Gastrocnemius medialis (tissue), 4 donors: Measurements from ENCODE around the gene ASF1B. TPM values are rescaled to one million over a fixed set of nuclear protein-coding genes. Genes with fewer than 3 reads are reported as not detected.

Source experiments
- ATAC-seq, 2 donors: fragments of 150-250 bp; one replicate each; pipeline ENCODE4 v1.9.1; 2016
- DNase-seq, 2 donors: peaks; one replicate each; pipeline ENCODE4 v3.0.0-alpha.2; 2019
- H3K27ac ChIP-seq, 4 donors: fragments of 200-600 bp; sonication (generic); 1 replicate in 1 of 4; 2 replicates in 3 of 4; pipeline ENCODE4 v1.5.1; 2016 to 2018; ENCODE audit warnings: mild to moderate bottlenecking in 2 of 4, moderate library complexity in 1 of 4
- H3K27me3 ChIP-seq, 3 donors: fragments of 200-600 bp; sonication (generic) in 2 of 3; 1 replicate in 1 of 3; 2 replicates in 2 of 3; pipeline versions ENCODE4 v1.5.1 to v1.6.0; 2016 to 2019; ENCODE audit warnings: mild to moderate bottlenecking in 1 of 3, moderate library complexity in 1 of 3
- H3K36me3 ChIP-seq, 2 donors: fragments of 200-600 bp; sonication (generic) in 1 of 2; one replicate each; pipeline ENCODE4 v1.5.1; 2017 to 2018
- H3K4me1 ChIP-seq, 2 donors: fragments of 200-600 bp; sonication (generic) in 1 of 2; one replicate each; pipeline ENCODE4 v1.5.1; 2016 to 2017; ENCODE audit warnings: mild to moderate bottlenecking in 2 of 2
- H3K4me3 ChIP-seq, 4 donors: fragments of 200-600 bp; sonication (generic) in 3 of 4; 1 replicate in 1 of 4; 2 replicates in 3 of 4; pipeline ENCODE4 v1.5.1; 2016 to 2019; ENCODE audit warnings: mild to moderate bottlenecking in 2 of 4
- H3K9me3 ChIP-seq, 3 donors: fragments of 200-600 bp; sonication (generic) in 2 of 3; 1 replicate in 1 of 3; 2 replicates in 2 of 3; pipeline ENCODE4 v1.5.1; 2016 to 2019
- POLR2A ChIP-seq, 2 donors: fragments of 450-650 bp; IDR thresholded peaks; one replicate each; pipeline ENCODE4 v1.6.1; 2017; ENCODE audit warnings: antibody characterized with exemption in 2 of 2, mild to moderate bottlenecking in 2 of 2, moderate library complexity in 2 of 2
- in situ Hi-C, 4 donors: fragments of 200-750 bp; cut with MboI; loops; one replicate each; pipeline versions ENCODE4 v1.15.0 to v1.8.0; 2017; ENCODE audit warnings: low sequenced_read_pairs in 4 of 4
- intact Hi-C: fragments of 100-400 bp; cut with DNase I; formaldehyde crosslinking; loops from one replicate; pipeline ENCODE4 v1.15.1; 2023; ENCODE audit warnings: low total_unique reads
- total RNA-seq, 4 donors: library from RNA; depleted of rRNA; stranded (reverse); fragments of >200 nt; gene quantifications; one replicate each; pipeline versions ENCODE4 v1.1.0 to v1.2.3, GENCODE V29; 2016
- TF ChIP-seq, protein P1 (sequence below), 5 experiments: fragments of 450-650 bp in 3 of 5; fragments of 200-600 bp in 2 of 5; sonication (generic) in 2 of 5; IDR thresholded peaks in 4 of 5; conservative IDR thresholded peaks in 1 of 5; 1 replicate in 4 of 5; 2 replicates in 1 of 5; pipeline ENCODE4 v1.5.1; 2016 to 2019; ENCODE audit warnings: antibody characterized with exemption in 5 of 5, mild to moderate bottlenecking in 3 of 5, moderate library complexity in 3 of 5

ASF1B gene
- total RNA-seq, 4 donors from 2014 or later: 1.2 to 4.1 (median 1.5) TPM; not detected in 1

DNA sequence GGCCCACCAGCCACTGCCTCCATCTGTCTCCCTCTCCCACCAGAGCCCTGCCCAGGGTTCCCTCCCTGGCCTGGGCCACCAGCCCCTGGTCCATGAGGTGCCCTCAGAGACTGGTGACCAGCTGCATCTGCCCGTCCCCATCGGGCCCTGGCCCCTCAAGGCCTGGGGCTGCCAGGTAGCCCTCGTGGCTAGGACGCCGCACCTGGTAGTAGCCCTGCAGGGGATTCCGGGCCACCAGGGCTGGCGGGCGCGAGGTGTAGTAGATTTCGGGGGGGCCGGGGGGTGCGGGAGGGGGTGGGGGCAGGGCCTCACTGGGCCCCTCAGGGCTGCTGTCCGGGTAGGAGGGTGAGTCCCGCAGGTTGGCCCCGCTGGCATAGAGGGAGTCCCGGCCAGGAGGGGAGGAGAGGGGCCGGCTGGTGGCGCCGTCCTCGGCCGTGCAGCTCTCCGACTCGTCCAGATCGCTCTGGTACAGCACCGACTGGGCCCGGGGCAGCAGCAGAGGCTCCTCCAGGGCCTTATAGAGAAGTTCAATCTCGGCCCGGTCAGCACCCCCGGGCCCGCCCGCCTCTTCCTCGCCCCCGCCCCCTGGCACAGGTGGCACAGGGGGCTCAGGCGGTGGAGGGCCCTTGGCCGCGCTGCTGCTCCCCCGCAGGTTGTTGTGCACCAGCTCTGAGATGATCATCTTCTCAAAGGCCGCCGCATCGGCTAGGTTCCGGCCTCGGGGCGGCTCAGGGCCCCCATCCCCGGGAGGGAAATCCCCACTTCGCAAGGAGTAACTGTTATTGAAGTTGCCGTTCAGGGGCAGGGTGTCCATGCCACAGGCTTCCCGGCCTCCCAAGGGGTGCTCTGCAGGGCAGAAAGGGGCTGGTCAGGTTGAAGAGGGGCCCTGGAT, 14.6 kb upstream of the ASF1B start:
- Histone ChIP-seq H3K27ac (peak overlapping the region in 3 of 4 donors; percentile 49 to 76 (median 73)), H3K36me3 (no peaks in the 10 kb centered on the region), H3K9me3 (no peaks in the 10 kb centered on the region), H3K27me3 (no peaks in the 10 kb centered on the region), H3K4me3 (no peak overlapping the region), H3K4me1 (peaks cover 11 to 19% of the 10 kb centered on the region in 2 donors)
- intact Hi-C loops (no loop called here), in situ Hi-C loops (no loop called here)
- DNase-seq: no peak
- no peak for ATAC-seq
- TF ChIP-seq, protein P1, sequence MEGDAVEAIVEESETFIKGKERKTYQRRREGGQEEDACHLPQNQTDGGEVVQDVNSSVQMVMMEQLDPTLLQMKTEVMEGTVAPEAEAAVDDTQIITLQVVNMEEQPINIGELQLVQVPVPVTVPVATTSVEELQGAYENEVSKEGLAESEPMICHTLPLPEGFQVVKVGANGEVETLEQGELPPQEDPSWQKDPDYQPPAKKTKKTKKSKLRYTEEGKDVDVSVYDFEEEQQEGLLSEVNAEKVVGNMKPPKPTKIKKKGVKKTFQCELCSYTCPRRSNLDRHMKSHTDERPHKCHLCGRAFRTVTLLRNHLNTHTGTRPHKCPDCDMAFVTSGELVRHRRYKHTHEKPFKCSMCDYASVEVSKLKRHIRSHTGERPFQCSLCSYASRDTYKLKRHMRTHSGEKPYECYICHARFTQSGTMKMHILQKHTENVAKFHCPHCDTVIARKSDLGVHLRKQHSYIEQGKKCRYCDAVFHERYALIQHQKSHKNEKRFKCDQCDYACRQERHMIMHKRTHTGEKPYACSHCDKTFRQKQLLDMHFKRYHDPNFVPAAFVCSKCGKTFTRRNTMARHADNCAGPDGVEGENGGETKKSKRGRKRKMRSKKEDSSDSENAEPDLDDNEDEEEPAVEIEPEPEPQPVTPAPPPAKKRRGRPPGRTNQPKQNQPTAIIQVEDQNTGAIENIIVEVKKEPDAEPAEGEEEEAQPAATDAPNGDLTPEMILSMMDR (IDR thresholded peaks at IDR 0.05 in 4 of 5, conservative IDR thresholded peaks at IDR 0.05 in 1 of 5): no peak
- TF ChIP-seq POLR2A (IDR thresholded peaks at IDR 0.05): no peak

DNA sequence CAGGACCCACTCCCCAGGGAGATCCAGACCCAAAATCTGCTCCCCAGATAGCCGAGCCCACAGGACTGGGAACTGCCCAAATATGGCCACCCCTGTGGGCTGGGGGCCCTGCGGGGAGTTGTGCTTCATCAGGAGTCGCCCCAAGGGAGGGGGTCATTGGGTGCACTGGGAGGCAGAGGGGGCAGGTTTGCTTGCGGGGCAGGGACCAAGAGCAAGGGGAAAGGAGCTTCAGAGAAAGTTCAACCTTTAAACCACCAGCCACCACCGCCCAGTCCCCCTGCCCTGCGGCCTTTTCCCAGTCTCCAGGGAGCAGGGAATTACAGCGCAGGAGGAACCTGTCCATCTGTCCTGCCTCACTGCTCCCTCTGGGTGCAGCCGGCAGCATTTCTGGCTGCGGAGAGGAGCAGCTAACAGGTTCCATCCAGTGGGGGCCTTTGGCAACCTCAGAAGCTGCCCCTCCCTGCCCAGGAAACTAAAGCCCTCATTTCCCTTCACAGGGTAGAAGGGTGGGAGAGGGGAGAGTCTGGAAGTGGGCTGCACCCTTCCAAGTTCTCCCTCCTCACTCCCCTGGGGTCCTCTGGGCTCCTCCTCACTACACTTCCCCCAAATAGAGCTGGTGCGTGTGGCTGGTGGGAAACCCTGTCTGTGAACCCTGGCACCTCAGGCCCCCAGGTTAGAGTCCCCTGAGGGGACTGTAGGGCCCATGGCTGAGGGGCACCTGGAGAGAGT, 13.8 kb upstream of the ASF1B start:
- no peak for ATAC-seq
- H3K36me3 ChIP-seq: no peaks in the 10 kb centered on the region
- H3K27ac ChIP-seq: peak overlapping the region; percentile 49 to 76 (median 61)
- intact Hi-C loops (no loop called here), in situ Hi-C loops (no loop called here)
- no peak for DNase-seq
- H3K4me3 ChIP-seq: peak overlapping the region in 2 of 4 donors; percentile 5 to 10
- no peaks in the 10 kb centered on the region for H3K27me3 ChIP-seq
- no peak for TF ChIP-seq POLR2A (IDR thresholded peaks at IDR 0.05)
- TF ChIP-seq, protein P1 (IDR thresholded peaks at IDR 0.05 in 4 of 5, conservative IDR thresholded peaks at IDR 0.05 in 1 of 5): no peak
- no peaks in the 10 kb centered on the region for H3K9me3 ChIP-seq
- H3K4me1 ChIP-seq: peaks cover 11 to 19% of the 10 kb centered on the region in 2 donors

DNA sequence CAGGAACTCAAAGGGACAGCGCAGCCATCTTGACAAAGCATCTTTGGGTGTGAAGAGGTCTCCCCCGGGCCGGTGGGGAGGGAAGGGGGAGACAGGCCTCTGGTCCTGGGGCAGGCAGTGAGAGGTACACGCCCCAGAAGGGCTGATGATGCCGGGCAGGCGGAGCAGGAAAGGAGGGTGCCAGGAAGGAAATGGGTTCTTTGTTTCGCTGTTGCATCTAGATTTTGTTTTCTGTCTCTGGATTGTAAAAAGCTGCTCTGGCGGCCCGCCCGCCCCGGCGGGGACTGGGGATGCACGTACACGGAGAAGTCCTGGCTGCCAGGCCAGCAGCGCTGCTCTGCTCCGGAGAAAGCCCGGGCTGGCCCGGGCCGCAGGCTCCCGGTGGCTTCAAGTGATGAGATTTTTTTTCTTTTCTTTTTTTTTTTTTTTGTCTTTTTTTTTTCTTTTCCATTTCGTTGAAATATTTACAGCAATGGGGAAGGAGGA, 13.2 kb upstream of the ASF1B start:
- DNase-seq (peak; percentile 30 to 46), ATAC-seq (peak; percentile 11 to 23)
- TF ChIP-seq, protein P1 (IDR thresholded peaks at IDR 0.05 in 4 of 5, conservative IDR thresholded peaks at IDR 0.05 in 1 of 5): no peak
- TF ChIP-seq POLR2A (IDR thresholded peaks at IDR 0.05): no peak
- H3K9me3 ChIP-seq: no peaks in the 10 kb centered on the region
- H3K4me3 ChIP-seq: peak overlapping the region in 2 of 4 donors; percentile 5 to 10
- in situ Hi-C loops (no loop called here), intact Hi-C loops (loop anchor here (2.0 to 5.0 kb wide), 2 partner anchors 48 to 199 kb away; no protein-coding TSS in a partner anchor)
- H3K36me3 ChIP-seq: no peaks in the 10 kb centered on the region
- H3K4me1 ChIP-seq: peaks cover 11 to 19% of the 10 kb centered on the region in 2 donors
- peak overlapping the region; percentile 49 to 76 (median 61) for H3K27ac ChIP-seq
- H3K27me3 ChIP-seq: no peaks in the 10 kb centered on the region

DNA sequence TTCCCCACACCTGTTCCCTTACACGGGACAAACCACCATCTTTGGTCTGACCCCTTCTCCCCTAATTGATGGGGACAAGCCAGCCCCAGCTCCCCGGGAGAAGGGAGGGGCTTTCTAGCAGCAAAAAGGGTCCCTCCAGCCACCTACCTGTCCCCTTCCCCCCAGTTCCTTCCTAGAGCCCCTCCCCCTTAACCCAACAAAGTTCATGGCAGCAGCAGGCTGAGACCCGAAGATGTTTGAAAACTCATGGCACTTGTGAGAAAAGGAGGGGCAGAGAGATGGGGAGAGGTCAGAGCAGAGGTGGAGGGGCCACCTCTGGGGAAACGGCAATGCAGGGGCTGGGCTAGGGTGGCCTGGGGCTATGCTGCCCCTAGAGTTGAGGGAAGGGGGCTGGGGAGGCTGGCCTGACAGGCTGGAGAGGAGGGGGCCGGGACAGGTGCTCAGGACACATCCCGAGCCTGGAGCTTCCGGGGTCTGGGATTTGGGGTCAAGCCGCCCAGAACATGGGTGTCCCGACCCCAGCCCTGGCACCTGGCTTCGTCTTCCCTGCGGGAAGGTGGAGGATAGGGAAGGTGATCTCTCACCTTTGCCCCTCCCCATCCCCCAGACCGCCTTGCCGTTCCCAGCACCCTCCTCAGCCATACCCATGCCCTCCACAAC, 12.5 kb upstream of the ASF1B start:
- ATAC-seq (no peak), DNase-seq (no peak)
- peaks cover 11 to 19% of the 10 kb centered on the region in 2 donors for H3K4me1 ChIP-seq
- H3K9me3 ChIP-seq: no peaks in the 10 kb centered on the region
- in situ Hi-C loops: no loop called here
- H3K27ac ChIP-seq: peak overlapping the region; percentile 49 to 76 (median 61)
- intact Hi-C loops: loop anchor here (2.0 to 5.0 kb wide), 2 partner anchors 48 to 200 kb away; no protein-coding TSS in a partner anchor
- no peaks in the 10 kb centered on the region for H3K27me3 ChIP-seq
- H3K4me3 ChIP-seq: peak overlapping the region in 1 of 4 donors; percentile 10
- H3K36me3 ChIP-seq: no peaks in the 10 kb centered on the region
- TF ChIP-seq, protein P1 (IDR thresholded peaks at IDR 0.05 in 4 of 5, conservative IDR thresholded peaks at IDR 0.05 in 1 of 5): no peak
- no peak for TF ChIP-seq POLR2A (IDR thresholded peaks at IDR 0.05)
